Vagina (tissue), 2 donors: ENCODE results near the gene SUN5.

Experiments used
- POLR2AphosphoS5 ChIP-seq, 2 donors: sonication (generic); formaldehyde crosslinking; IDR thresholded peaks; one replicate each; pipeline ENCODE4 v1.9.0; 2017; ENCODE audit warnings: antibody characterized with exemption in 2 of 2, mild to moderate bottlenecking in 2 of 2, low read depth in 1 of 2; ENCODE audit not compliant: insufficient read depth in 1 of 2
- TF ChIP-seq, protein P1 (sequence below), 3 experiments: fragments of 450-650 bp in 2 of 3; fragments of 200-600 bp in 1 of 3; sonication (generic) in 1 of 3; IDR thresholded peaks; one replicate each; pipeline ENCODE4 v1.5.1; 2017 to 2019; ENCODE audit warnings: antibody characterized with exemption in 3 of 3, mild to moderate bottlenecking in 2 of 3, moderate library complexity in 2 of 3

DNA sequence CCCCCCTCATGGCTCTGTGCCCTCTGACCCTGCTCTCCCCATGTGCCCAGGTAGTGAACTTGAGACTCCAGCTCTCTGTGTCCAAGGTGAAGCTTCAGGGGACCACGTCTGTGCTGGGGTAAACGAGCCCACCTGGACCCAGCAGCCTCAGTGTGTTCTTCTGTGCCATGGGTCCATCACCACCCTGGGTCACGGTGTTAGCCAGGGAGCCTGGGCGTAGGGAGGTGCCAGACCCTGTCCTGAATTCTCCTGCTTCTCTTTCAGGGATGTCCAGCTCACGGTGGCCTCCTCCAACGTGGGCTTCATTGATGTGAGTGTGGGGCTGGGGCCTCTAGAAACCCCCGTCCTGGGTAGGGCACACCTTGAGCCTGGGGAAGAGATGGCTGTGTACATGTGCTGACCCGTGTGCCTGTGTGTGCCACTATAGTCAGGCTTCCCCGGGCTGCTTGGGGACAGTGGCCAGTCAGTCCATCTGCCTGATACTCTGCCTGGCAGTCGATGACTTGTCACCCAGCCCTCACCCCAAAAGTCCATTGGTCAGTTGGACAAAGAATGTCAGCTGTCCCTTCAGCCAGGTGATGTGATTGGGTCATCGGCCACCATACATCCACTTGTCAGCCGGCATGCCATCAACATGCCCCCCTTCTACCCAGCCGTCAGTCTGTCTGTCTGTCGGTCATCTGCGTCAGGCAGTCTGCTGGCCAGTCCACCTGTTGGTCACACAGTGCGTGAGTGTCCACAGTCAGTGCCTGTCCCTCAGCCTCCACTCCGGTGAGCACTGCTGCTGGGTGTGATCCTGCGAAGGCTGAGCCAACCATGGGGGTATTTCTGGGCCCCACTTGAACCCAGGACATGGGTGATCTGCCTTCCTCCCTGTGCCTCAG is 16.3 kb upstream of the SUN5 start:
- TF ChIP-seq, protein P1, sequence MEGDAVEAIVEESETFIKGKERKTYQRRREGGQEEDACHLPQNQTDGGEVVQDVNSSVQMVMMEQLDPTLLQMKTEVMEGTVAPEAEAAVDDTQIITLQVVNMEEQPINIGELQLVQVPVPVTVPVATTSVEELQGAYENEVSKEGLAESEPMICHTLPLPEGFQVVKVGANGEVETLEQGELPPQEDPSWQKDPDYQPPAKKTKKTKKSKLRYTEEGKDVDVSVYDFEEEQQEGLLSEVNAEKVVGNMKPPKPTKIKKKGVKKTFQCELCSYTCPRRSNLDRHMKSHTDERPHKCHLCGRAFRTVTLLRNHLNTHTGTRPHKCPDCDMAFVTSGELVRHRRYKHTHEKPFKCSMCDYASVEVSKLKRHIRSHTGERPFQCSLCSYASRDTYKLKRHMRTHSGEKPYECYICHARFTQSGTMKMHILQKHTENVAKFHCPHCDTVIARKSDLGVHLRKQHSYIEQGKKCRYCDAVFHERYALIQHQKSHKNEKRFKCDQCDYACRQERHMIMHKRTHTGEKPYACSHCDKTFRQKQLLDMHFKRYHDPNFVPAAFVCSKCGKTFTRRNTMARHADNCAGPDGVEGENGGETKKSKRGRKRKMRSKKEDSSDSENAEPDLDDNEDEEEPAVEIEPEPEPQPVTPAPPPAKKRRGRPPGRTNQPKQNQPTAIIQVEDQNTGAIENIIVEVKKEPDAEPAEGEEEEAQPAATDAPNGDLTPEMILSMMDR (IDR thresholded peaks at IDR 0.05), result no peak
- TF ChIP-seq POLR2AphosphoS5 (IDR thresholded peaks at IDR 0.05; ENCODE audit: insufficient read depth in 1 of 2, low read depth in 1 of 2), result no peak
